Measurements from ENCODE around the gene MCOLN3.
"Not testable (repeated sequence)": the region's sequence is repeated elsewhere in the genome, so short reads cannot be mapped to it uniquely, and the experiment has no call there.

Gene MCOLN3

DNA sequence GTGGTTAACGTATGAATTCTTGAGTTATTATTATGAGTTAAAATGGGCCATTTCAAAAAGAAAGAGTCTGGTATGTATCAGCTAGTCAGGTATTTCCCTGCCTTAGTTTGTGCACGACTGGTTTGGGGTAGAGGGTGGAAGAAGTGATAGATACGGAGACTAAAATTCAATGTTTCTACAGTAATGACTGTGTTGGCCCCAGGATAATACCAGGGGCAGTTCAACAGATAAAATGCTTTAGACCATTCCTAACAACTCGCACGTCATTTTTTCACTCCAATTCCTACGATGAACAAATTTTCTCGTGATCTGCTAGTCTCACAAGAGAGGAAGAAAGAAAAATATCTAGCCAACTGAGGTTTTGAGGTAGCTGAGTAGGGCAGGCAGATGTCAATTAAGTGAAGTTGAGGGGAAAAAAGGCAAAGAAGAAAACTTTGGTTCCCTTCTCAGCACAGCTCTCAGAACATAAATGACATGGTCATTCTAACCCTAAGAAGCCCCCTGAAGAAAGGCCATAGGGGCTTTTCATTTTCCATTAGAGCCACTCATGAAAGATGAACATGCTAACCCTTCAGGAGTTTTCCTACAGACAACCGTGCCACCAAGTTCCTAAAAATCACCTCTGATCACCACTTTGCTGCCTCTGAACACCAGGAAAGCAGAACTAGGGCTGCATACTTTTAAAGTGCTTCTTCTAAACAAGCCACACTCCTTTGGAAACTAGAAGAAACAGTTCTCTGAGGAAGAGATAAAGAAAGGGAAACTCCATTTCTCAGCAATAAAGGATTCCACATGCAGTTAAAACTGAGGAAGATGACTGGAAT is 57.0 kb downstream of the MCOLN3 start:
- DNase-seq (ENCODE audit: low spot score): no peak

DNA sequence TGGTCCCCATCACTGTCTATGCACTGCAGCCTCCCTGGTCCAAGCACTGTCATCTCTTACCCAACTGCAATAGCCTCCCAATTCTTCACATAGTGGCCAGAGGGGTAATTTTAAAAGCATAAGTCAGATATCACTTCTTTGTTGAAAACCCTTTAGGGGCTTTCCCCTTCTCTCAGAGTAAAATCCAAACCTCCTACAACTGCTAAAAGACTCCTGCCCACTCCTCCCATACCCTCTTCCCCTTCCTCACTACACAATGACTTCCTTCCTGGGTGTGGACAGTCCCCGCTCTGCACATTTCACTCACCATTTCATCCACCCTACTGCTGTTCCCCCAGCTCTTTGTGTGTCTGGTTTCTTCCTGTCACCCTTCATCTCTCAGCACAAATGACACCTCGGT is 59.7 kb downstream of the MCOLN3 start:
- DNase-seq (ENCODE audit: low spot score): no peak

DNA sequence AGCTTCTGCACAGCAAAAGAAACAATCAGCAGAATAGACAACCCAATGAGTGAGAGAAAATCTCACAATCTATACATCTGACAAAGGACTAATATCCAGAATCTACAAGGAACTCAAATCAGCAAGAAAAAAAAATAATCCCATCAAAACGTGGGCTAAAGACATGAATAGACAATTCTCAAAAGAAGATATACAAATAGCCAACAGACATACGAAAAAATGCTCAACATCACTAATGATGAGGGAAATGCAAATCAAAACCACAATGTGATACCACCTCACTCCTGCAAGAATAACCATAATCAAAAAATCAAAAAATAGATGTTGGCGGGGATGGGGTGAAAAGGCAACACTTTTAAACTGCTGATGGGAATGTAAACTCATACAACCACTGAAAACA is 61.7 kb downstream of the MCOLN3 start:
- not testable (repeated sequence) for DNase-seq (ENCODE audit: low spot score)

DNA sequence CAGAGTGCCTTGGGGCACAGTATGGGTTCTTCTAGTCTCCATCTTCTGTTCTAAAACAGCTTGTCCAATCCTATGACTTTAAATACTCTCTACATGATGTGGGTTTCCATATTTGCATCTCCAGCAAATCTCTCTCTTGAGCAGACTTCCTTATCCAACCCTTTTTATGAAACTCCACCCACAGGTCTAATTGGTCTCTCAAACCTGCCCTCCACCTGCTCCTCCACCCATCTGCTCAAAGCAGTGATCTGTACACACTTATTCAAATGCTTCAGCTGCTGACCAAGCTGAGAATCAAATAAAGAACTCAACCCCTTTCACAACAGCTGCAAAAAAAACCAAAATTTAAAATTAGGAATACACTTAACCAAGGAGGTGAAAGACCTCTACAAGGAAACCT is 62.9 kb downstream of the MCOLN3 start:
- no peak for DNase-seq (ENCODE audit: low spot score)

DNA sequence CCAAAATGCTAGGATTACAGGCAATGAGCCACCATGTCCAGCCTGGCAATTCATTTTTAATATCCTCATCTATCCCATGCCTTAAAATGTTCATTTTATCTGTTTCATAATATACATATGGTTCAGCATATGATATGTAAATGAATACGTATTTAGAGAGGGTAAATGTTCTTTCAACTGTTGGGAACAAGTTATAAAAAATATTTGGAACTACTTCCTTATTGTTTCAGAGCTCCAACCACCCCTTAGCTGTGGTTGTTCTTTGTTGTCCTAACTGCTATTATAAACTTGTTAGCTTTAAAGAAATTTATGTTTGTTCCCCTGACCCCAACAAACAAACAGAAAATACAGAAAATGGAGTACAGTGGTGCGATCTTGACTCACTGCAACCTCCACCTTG is 65.9 kb downstream of the MCOLN3 start:
- DNase-seq (ENCODE audit: low spot score): no peak

DNA sequence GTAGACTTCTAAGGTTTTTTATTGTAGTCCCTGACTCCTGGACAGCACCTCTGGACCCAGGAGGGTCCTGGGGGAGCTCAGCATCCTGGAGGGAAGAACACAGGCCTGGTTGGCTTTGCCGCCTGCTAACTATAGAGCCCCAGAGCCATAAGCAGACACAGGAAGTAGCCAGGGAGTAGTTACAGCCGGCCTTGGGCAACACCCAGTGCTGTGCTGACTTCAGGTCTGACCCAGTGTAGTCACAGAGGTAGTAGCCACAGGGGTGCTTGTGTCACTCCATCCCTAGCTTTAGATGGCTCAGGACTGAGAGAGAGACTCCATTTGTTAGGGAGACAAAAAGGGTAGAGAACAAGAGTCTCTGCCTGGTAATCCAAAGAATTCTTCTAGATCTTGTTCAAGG is 73.3 kb downstream of the MCOLN3 start:
- no peak for DNase-seq (ENCODE audit: low spot score)

DNA sequence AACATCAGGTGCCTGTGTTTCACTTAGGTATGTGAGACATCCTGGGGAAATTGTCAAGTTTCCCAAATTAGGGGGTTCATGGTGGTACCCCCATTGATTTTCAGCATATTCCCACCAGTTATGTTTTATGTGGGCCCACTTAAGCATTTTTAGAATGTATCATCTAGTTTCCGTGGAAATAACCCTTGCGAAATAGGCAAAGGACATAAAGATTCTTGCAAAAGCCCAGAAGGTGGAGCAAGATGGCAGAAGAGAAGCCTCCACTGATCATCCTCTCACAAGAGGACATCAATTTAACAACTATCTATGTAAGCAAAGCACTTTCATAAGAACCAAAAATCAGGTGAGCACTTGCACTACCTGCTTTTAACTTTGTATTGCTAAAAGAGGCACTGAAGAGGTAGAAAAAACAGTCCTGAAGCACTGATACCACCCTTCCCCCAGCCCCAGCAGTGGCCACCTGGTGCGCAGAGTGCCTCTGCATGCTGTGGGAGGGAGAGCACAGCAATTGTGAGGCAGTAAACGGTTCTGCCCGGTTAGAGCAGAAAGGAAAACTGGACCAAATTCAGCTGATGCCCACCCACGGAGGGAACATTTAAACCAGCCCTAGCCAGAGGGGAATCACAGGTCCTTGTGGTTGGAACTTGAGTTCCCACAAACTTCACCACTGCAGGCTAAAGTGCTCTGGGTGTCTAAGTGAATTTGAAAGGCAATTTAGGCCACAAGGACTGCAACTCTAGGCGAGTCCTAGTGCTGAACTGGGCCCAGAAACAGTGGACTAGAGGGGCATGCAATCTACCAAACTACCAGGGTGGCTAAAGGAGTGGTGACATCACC is 74.6 kb downstream of the MCOLN3 start:
- DNase-seq (ENCODE audit: low spot score): no peak

DNA sequence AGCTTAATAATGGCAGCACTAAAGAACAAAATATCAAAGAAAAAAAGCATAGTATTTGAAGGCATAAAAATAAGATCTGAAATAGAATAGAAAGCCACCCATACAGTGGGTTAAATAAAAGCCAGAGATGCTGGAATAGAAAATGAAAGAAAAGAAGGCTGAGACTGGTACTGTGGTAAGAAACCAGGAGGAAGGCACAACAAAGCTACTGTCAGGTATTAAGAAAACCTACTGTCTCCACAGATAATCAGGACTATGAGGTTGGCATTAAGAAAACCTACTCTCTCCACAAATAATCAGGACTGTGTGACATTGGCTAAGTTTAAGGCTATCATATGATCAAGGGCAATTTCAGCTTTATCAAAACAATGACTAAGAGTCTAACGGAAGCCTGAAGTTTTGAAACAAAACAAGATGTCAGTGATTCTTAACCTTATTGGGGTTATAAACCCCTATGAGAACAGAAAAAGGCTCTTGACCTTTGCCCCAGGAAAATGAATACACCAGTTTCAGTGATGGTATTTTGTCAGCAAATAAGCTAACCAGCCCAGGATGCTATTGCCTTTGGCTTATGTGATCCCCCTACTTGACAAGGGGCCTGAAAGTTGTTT is 75.8 kb downstream of the MCOLN3 start:
- DNase-seq (ENCODE audit: low spot score): peak; percentile 36

DNA sequence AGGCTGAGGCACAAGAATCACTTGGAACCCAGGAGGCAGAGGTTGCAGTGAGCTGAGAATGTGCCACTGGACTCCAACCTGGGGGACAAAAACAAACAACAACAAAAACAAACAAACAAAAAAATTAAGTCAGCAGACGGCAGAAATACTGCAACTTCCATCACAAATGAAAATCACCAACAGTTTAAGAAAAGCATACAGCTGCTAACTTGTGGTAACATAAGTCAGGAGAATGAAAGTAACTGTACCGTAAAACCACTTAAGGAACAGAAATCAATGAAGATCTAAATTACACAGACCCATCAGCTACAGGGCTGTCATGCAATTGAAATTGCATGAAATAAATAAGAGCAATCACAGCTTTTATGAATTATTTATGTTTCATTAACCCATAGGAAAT is 76.3 kb downstream of the MCOLN3 start:
- no peak for DNase-seq (ENCODE audit: low spot score)

DNA sequence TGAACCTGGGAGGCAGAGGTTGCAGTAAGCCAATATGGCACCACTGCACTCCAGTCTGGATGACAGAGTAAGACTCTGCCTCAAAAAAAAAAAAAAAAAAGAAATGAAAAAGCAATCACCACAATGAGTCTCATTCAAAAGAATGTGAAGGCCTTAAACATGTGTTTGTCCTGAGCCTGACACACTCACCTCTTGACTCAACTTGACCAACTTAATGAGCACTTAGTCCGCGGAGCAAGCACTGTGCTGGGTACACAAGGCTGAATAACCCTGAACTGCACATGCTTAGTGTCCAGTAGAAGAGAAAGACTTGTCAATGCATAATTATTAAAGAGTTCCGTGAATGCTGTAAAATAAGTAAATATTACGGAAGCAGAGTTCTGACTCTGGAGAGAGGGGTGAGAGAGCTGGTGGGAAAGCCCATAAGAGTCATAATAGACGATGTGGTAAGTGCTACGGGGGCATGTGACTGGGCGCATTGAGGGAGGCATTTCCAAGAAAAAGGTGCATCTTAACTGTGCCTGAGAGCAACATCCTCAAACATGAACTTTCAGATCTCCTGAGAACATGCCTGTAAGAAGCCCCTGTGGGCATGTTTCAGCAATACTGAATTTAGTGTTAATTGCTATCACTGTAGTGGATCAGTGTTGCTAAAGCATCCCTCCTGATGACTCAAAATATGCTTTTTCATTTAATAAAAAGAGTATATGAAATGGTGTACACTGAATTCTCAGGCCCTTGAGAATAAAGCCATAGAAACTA is 78.6 kb downstream of the MCOLN3 start:
- no peak for DNase-seq (ENCODE audit: low spot score)

DNA sequence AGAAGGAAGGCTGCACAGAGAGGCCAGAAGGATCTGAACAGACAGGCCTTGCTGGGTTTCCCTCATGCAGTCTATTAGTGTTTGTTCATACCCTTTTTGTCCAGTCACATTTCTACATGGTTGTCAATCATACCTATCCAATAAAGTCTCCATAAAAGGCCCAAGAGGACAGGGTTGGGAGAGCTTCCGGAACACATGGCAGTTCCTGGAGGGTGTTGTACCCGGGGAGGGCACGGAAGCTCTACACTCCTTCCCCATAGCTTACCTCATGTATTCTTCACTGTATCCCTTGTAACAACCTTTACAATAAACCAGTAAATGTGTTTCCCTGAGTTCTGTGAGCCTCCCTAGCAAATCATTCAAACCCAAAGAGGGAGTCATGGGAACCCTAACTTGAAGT is 79.4 kb downstream of the MCOLN3 start:
- DNase-seq (ENCODE audit: low spot score): no peak

DNA sequence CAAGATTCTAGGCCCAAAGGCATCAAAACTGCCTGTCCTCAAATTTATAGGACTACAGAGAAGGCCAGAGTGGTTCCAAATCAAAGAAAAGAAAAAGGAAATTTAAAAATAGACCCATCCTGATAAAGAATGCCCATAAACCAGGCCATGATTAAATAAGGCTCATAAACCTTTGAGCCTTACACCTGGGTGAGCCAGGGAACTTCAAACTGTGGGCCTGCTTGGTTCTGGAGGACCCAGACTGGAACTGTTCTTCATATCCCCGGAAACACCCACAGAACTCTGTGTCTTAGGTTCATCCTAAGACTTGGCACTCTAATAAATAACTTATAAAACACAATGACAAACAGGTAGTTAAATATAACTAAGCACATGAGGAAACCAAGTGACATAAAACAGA is 80.2 kb downstream of the MCOLN3 start:
- DNase-seq (ENCODE audit: low spot score): peak; percentile 3

All from LoVo (cell line).